GM23248 (cell line): ENCODE measurements around the gene KDM6B. TPM values are rescaled to one million over a fixed set of nuclear protein-coding genes. Genes with fewer than 3 reads are reported as not detected.
A peak's percentile ranks its signal among the peaks of the same experiment; 100 is the strongest.

Experiments used
- DNase-seq: peaks from one replicate; pipeline ENCODE4 v3.0.0-alpha.2; 2015
- H2AFZ ChIP-seq: fragments of 200-600 bp; sonication (generic); 2 replicates; pipeline ENCODE4 v1.6.1; 2016; ENCODE audit warnings: antibody characterized with exemption
- H3F3A ChIP-seq: fragments of 200-600 bp; sonication (generic); 2 replicates; pipeline ENCODE4 v1.6.1; 2016; ENCODE audit warnings: mild to moderate bottlenecking, antibody characterized with exemption, mixed run types; ENCODE audit not compliant: insufficient read depth
- H3K27ac ChIP-seq: fragments of 200-600 bp; sonication (generic); 2 replicates; pipeline ENCODE4 v1.5.1; 2016; ENCODE audit warnings: mild to moderate bottlenecking
- H3K27me3 ChIP-seq: fragments of 200-600 bp; sonication (generic); replicated peaks from 2 replicates; pipeline ENCODE4 v1.6.1; 2016; ENCODE audit warnings: mild to moderate bottlenecking; ENCODE audit not compliant: insufficient read depth
- H3K36me3 ChIP-seq: fragments of 200-600 bp; sonication (generic); 2 replicates; pipeline ENCODE4 v1.6.1; 2016; ENCODE audit warnings: low read depth, mild to moderate bottlenecking
- H3K4me1 ChIP-seq: fragments of 200-600 bp; sonication (generic); 2 replicates; pipeline ENCODE4 v1.6.1; 2016; ENCODE audit warnings: mild to moderate bottlenecking; ENCODE audit not compliant: insufficient read depth
- H3K4me2 ChIP-seq: fragments of 200-600 bp; sonication (generic); one replicate; pipeline ENCODE4 v1.6.1; 2016; ENCODE audit warnings: mild to moderate bottlenecking; ENCODE audit not compliant: unreplicated experiment
- H3K4me3 ChIP-seq: fragments of 200-600 bp; sonication (generic); 2 replicates; pipeline ENCODE4 v1.5.1; 2016; ENCODE audit warnings: mild to moderate bottlenecking
- H3K79me2 ChIP-seq: fragments of 200-600 bp; sonication (generic); 2 replicates; pipeline ENCODE4 v1.6.1; 2016; ENCODE audit warnings: mild to moderate bottlenecking; ENCODE audit not compliant: insufficient read depth
- H3K9ac ChIP-seq: fragments of 200-600 bp; sonication (generic); 2 replicates; pipeline ENCODE4 v1.6.1; 2016; ENCODE audit warnings: mild to moderate bottlenecking
- H3K9me2 ChIP-seq: fragments of 200-600 bp; sonication (generic); 2 replicates; pipeline ENCODE4 v1.6.1; 2016; ENCODE audit warnings: mixed run types, mild to moderate bottlenecking, moderate library complexity; ENCODE audit not compliant: insufficient read depth
- H3K9me3 ChIP-seq: fragments of 200-600 bp; sonication (generic); one replicate; pipeline ENCODE4 v1.6.1; 2017; ENCODE audit warnings: low read depth
- H4K20me1 ChIP-seq: fragments of 200-600 bp; sonication (generic); 2 replicates; pipeline ENCODE4 v1.6.0; 2016; ENCODE audit not compliant: insufficient read depth
- EZH2 ChIP-seq: fragments of 200-600 bp; sonication (generic); IDR thresholded peaks from 2 replicates; pipeline ENCODE4 v1.6.1; 2018; ENCODE audit warnings: antibody characterized with exemption, mild to moderate bottlenecking; ENCODE audit not compliant: insufficient read depth, poor library complexity, severe bottlenecking
- EZH2phosphoT487 ChIP-seq: fragments of 200-600 bp; sonication (generic); IDR thresholded peaks from 2 replicates; pipeline ENCODE4 v1.6.1; 2018; ENCODE audit warnings: antibody characterized with exemption, moderate library complexity, mild to moderate bottlenecking, low read depth; ENCODE audit not compliant: insufficient read depth
- WGBS, 2 experiments: methylation state at CpG; one replicate each; pipeline ENCODE4 v1.1.6; 2015 to 2017; ENCODE audit warnings: low lambda C conversion rate in 2 of 2, low coverage in 1 of 2; ENCODE audit errors: missing lambda C conversion rate in 2 of 2; 5-methylcytosine and 5-hydroxymethylcytosine counted together
- in situ Hi-C: fragments of 300-500 bp; cut with MboI; formaldehyde crosslinking; loops from 2 replicates; pipeline ENCODE4 v1.15.0; 2020
- polyA plus RNA-seq: library from polyadenylated mRNA; unstranded; fragments of >200 nt; fragmentation: Nextera tagmentation; extraction: Ambion mirVana; gene quantifications from 2 replicates; pipeline ENCODE4 v1.2.1, GENCODE V29; 2016
- total RNA-seq: library from RNA; depleted of rRNA; stranded (reverse); fragments of >200 nt; shearing (Covaris generic); gene quantifications from 2 replicates; pipeline ENCODE4 v1.2.3, GENCODE V29; 2014; rRNA removed

The KDM6B gene, protein sequence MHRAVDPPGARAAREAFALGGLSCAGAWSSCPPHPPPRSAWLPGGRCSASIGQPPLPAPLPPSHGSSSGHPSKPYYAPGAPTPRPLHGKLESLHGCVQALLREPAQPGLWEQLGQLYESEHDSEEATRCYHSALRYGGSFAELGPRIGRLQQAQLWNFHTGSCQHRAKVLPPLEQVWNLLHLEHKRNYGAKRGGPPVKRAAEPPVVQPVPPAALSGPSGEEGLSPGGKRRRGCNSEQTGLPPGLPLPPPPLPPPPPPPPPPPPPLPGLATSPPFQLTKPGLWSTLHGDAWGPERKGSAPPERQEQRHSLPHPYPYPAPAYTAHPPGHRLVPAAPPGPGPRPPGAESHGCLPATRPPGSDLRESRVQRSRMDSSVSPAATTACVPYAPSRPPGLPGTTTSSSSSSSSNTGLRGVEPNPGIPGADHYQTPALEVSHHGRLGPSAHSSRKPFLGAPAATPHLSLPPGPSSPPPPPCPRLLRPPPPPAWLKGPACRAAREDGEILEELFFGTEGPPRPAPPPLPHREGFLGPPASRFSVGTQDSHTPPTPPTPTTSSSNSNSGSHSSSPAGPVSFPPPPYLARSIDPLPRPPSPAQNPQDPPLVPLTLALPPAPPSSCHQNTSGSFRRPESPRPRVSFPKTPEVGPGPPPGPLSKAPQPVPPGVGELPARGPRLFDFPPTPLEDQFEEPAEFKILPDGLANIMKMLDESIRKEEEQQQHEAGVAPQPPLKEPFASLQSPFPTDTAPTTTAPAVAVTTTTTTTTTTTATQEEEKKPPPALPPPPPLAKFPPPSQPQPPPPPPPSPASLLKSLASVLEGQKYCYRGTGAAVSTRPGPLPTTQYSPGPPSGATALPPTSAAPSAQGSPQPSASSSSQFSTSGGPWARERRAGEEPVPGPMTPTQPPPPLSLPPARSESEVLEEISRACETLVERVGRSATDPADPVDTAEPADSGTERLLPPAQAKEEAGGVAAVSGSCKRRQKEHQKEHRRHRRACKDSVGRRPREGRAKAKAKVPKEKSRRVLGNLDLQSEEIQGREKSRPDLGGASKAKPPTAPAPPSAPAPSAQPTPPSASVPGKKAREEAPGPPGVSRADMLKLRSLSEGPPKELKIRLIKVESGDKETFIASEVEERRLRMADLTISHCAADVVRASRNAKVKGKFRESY (N-terminal part only)
- total RNA-seq (0.76 and 1.3 TPM in 2 replicates), polyA plus RNA-seq (1.6 and 2.3 TPM in 2 replicates)

DNA sequence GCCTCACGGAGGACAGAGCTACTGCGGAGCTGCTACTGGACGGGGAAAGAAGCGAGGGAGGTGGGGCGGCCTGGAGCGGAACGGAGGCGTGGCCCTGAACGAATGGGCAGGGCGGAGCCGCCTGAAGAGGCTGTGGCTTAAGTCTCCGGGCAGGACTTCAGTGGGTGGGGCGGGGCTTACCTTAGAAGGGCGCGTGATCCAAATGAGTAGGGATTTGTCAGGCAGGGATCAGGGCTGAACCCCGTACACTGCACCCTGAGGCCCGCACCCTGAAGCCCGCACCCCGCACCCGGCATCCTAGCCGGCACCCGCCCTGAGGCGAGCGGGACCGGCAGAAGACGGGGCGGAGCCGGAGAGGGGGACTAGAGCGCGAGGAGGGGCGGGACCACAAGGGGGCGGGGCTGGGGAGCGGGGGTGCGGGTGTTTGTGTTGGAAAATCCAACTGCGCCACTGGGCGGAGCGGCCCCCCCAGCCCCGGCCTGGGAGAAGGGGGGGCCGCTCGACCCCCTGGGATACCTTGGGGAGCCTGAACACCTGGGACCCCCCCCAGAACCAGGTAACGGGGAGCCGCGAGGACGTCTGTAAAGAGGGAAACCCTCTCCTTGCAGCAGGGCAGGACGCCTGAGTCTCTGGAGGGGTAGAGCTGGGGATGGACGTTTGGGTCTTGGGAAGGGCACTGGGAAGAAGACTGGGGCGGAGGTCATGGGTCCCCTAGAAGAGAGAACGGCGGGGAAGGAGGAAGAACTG lies at the start of gene KDM6B:
KDM6B (plus strand) TSS at position 423 of the 747 bp plus-strand sequence. CDS start 11,338 bp downstream, outside the sequence.
- Histone ChIP-seq H3K9me2 (no peaks in the 10 kb centered on the region), H3K9ac (peak within 1 kb of the TSS; percentile 96), H3K4me3 (peak within 1 kb of the TSS; percentile 83), H3K27ac (peak within 1 kb of the TSS; percentile 97), H3K36me3 (no peaks in the 10 kb centered on the region), H3F3A (peaks cover 9% of the 10 kb centered on the region; the same call in 1 of the 2 replicates), H3K79me2 (peaks cover 15% of the 10 kb centered on the region), H3K4me1 (peaks cover 17% of the 10 kb centered on the region), H3K4me2 (peak within 1 kb of the TSS; percentile 81), H3K27me3 (no peaks in the 10 kb centered on the region), H2AFZ (peak within 1 kb of the TSS; percentile 79), H3K9me3 (no peaks in the 10 kb centered on the region), H4K20me1 (no peaks in the 10 kb centered on the region)
- DNase-seq, result peak; percentile 98
- 1 to 2% methylated on average over 23 to 49 of the region's 49 CpGs for WGBS, 2 experiments
- TF ChIP-seq EZH2phosphoT487 (no peak), EZH2 (no peak)
- in situ Hi-C loops, result loop anchor here (10.0 kb wide), 1 partner anchor 59 kb away; no protein-coding TSS in a partner anchor

DNA sequence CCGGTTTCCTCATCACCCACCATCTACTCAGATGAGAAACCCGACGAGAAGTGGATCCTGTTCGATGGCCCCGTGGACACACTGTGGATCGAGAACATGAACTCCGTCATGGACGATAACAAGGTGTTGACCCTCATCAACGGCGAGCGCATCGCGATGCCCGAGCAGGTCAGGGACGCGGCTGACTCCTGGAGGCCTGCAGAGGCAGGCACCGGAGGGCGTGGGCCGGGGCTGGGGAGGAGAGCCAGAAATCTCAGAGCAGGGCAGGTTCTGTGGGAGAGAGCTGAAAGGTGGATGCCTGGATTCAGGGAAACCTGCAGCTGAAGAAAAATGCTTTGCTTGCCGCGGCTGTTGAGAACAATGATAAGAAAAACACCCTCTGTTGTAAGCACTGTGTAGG lies 47.2 kb upstream of the KDM6B start:
- no peaks in the 10 kb centered on the region for H3K4me1 ChIP-seq
- WGBS, 2 experiments, result 73 to 76% methylated on average over 21 of the region's 21 CpGs
- no peak overlapping the region for H2AFZ ChIP-seq
- H3K9me3 ChIP-seq, result no peaks in the 10 kb centered on the region
- no peak for TF ChIP-seq EZH2phosphoT487
- no peak for TF ChIP-seq EZH2
- no peak overlapping the region for H3K4me2 ChIP-seq
- 0 out of 2 replicates have a peak, but pooled peaks cover 4% of the 10 kb centered on the region for H3K27me3 ChIP-seq
- no peaks in the 10 kb centered on the region for H3F3A ChIP-seq
- no peak overlapping the region for H3K27ac ChIP-seq
- in situ Hi-C loops, result loop anchor here (10.0 kb wide), 1 partner anchor 152 kb away; the partner anchor contains the start of gene SHBG
- H3K79me2 ChIP-seq, result no peaks in the 10 kb centered on the region
- no peak overlapping the region for H3K4me3 ChIP-seq
- no peaks in the 10 kb centered on the region for H3K36me3 ChIP-seq
- no peak overlapping the region for H3K9ac ChIP-seq
- no peaks in the 10 kb centered on the region for H4K20me1 ChIP-seq
- no peak for DNase-seq
- no peaks in the 10 kb centered on the region for H3K9me2 ChIP-seq

DNA sequence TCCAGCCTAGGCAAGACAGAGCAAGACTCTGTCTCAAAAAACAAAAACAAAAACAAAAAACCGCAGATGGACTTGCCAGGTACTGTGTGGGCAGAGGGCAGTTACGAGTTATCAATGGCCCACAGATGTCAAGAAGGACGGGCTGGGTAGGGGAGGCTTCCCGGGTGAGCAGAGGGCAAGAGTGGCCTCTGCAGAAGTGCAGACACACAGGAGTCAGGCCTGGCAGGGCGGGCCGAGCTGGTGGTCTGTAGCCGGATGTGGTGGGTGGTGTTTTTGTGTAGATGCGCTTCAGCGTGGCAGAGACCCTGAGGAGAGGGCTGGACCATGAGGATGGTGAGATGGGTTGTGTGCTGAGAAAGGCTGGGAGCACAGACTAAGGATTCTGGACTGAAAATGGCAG lies 44.9 kb upstream of the KDM6B start:
- no peak overlapping the region for H3K4me2 ChIP-seq
- no peaks in the 10 kb centered on the region for H3K27me3 ChIP-seq
- H3K79me2 ChIP-seq, result no peaks in the 10 kb centered on the region
- H3K4me1 ChIP-seq, result no peaks in the 10 kb centered on the region
- in situ Hi-C loops, result loop anchor here (10.0 kb wide), 1 partner anchor 154 kb away; the partner anchor contains the start of gene SHBG
- TF ChIP-seq EZH2phosphoT487, result no peak
- no peak for TF ChIP-seq EZH2
- H3K9me3 ChIP-seq, result no peaks in the 10 kb centered on the region
- DNase-seq, result no peak
- H3K9ac ChIP-seq, result no peak overlapping the region
- H3F3A ChIP-seq, result no peaks in the 10 kb centered on the region
- H4K20me1 ChIP-seq, result no peaks in the 10 kb centered on the region
- no peaks in the 10 kb centered on the region for H3K36me3 ChIP-seq
- WGBS, 2 experiments, result 65 to 72% methylated on average over 7 to 9 of the region's 9 CpGs
- H3K27ac ChIP-seq, result no peak overlapping the region
- H3K4me3 ChIP-seq, result no peak overlapping the region
- H2AFZ ChIP-seq, result no peak overlapping the region
- no peaks in the 10 kb centered on the region for H3K9me2 ChIP-seq
